ENCODE data around the gene ERLIN1. TPM values are rescaled to one million over a fixed set of nuclear protein-coding genes. Genes with fewer than 3 reads are reported as not detected.

The ERLIN1 gene
- total and polyA plus RNA-seq, 4 donors, result 5.8 to 38.1 (median 27.3) TPM

DNA sequence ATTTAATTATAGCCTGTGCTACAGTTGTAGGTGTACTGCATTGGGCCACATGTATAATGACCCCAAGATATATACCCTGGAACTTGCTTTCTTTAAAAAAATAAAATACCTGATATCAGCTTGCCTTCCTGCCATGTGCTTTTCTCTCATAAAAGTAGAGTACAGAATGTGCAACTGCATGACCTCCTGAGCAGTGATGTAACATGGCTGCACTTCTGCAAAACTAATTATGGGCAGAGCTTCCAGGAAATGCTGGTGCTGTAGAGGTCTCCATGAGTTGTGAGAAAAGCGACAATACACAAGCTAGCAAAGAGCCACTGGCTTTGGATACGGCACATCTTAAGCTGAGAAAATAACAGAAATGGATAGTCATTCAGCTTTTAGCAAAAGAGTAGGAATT is 6.5 kb upstream of the ERLIN1 start:
- no peak overlapping the region for H3K27ac ChIP-seq (ENCODE audit: low read depth in 1 of 2, low read length in 1 of 2)
- peaks cover 0 to 3% (median under 1%) of the 10 kb centered on the region in 5 donors for H3K4me1 ChIP-seq (ENCODE audit: control insufficient read depth in 5 of 5, insufficient read depth in 5 of 5, low read length in 5 of 5)
- WGBS, 2 donors, result 33 to 76% methylated on average over 2 of the region's 2 CpGs
- H3K27me3 ChIP-seq (ENCODE audit: control insufficient read depth in 3 of 3, insufficient read depth in 3 of 3, low read length in 2 of 3), result no peaks in the 10 kb centered on the region
- TF ChIP-seq, protein P1, sequence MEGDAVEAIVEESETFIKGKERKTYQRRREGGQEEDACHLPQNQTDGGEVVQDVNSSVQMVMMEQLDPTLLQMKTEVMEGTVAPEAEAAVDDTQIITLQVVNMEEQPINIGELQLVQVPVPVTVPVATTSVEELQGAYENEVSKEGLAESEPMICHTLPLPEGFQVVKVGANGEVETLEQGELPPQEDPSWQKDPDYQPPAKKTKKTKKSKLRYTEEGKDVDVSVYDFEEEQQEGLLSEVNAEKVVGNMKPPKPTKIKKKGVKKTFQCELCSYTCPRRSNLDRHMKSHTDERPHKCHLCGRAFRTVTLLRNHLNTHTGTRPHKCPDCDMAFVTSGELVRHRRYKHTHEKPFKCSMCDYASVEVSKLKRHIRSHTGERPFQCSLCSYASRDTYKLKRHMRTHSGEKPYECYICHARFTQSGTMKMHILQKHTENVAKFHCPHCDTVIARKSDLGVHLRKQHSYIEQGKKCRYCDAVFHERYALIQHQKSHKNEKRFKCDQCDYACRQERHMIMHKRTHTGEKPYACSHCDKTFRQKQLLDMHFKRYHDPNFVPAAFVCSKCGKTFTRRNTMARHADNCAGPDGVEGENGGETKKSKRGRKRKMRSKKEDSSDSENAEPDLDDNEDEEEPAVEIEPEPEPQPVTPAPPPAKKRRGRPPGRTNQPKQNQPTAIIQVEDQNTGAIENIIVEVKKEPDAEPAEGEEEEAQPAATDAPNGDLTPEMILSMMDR (IDR thresholded peaks at IDR 0.05; ENCODE audit: control extremely low read depth, extremely low read depth), result no peak
- H3K9me3 ChIP-seq (ENCODE audit: control insufficient read depth in 4 of 4, insufficient read depth in 3 of 4, low read length in 3 of 4), result no peaks in the 10 kb centered on the region
- no peak overlapping the region for H3K9ac ChIP-seq (ENCODE audit: insufficient read depth in 1 of 2, low read length in 2 of 2)
- DNase-seq (no peak), ATAC-seq (ENCODE audit: insufficient read depth, low FRiP score) (peak; percentile 41)
- no peak overlapping the region for H3K4me3 ChIP-seq
- H3K36me3 ChIP-seq (ENCODE audit: control insufficient read depth in 4 of 4, insufficient read depth in 4 of 4, low read length in 4 of 4), result peaks cover 14 to 40% (median 22%) of the 10 kb centered on the region in 4 donors

DNA sequence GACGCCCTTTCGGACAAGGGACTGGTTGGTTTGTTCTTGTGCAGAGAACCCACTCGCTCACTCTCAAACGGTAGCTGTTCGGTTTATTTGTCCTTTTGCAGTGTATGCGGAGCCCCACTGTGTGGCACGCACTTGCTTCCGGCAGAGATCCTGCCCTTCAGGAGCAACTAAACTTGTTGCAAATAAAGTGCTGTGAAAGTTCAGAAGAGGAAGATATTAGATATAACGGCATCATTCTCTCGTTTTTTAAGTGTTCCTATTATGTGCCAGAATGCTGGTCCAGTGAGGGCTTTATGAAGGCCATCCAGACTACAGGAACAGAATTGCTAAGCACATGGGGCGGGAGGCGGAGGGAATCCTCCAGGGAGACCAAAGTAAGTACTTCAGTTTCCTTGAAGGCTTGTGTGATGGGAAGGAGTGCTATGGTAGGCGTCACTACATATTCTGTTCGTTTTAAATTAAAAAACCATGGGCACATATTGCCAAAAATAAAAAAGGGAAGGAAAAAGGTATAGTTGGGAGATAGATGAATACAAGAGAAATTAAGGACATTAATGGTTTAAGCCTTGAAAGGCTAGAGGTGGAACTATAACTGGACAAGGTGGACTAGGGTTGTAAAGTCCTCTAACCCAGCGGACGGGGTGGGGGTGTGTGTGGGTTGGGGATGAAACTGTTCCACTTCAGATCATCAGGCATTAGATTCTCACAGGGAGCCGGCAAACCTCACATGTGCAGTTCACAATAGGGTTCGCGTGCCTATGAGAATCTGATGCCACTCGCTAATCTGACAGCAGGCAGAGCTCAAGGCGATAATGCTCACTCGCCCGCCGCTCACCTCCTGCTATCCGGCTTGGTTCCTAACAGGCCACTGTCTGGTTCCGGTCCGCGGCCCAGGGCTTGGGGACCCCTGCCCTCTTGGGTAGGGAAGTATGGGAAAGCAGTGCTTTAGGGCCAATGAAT is 704 bp upstream of the ERLIN1 start:
- Histone ChIP-seq H3K27me3 (ENCODE audit: control insufficient read depth in 3 of 3, insufficient read depth in 3 of 3, low read length in 2 of 3) (no peaks in the 10 kb centered on the region), H3K9ac (ENCODE audit: insufficient read depth in 1 of 2, low read length in 2 of 2) (peak overlapping the region; percentile 52 to 88), H3K4me1 (ENCODE audit: control insufficient read depth in 5 of 5, insufficient read depth in 5 of 5, low read length in 5 of 5) (peaks cover 0 to 21% (median 6%) of the 10 kb centered on the region in 5 donors), H3K36me3 (ENCODE audit: control insufficient read depth in 4 of 4, insufficient read depth in 4 of 4, low read length in 4 of 4) (peaks cover 7 to 23% (median 17%) of the 10 kb centered on the region in 4 donors), H3K9me3 (ENCODE audit: control insufficient read depth in 4 of 4, insufficient read depth in 3 of 4, low read length in 3 of 4) (no peaks in the 10 kb centered on the region), H3K27ac (ENCODE audit: low read depth in 1 of 2, low read length in 1 of 2) (peak overlapping the region; percentile 70 to 87), H3K4me3 (peak overlapping the region; percentile 64)
- WGBS, 2 donors, result 29 to 30% methylated on average over 28 of the region's 28 CpGs
- peak in 1 of 3 donors; percentile 1 for DNase-seq
- ATAC-seq (ENCODE audit: insufficient read depth, low FRiP score), result peak; percentile 65
- TF ChIP-seq, protein P1 (IDR thresholded peaks at IDR 0.05; ENCODE audit: control extremely low read depth, extremely low read depth), result no peak

DNA sequence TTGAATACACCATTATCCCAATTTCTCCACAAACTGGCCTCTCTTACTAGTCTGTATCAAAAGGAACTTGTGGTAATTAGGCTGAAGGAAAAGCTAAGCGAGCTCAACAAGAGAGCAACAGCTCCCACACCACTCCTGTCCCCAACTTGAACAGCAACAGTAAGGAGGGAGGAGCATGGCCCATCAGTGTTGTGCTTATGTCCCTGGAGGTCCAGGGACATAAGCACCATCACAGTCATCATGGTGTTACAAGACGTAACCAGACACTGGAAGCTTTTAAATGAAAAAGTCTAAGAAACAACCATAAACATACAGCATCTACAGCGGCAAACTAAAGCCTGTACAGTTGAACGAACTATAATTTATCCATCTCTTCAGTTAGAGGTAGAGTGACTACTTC is 989 bp downstream of the ERLIN1 start:
- DNase-seq (peak; percentile 19 to 61 (median 45)), ATAC-seq (ENCODE audit: insufficient read depth, low FRiP score) (no peak)
- H3K4me1 ChIP-seq (ENCODE audit: control insufficient read depth in 5 of 5, insufficient read depth in 5 of 5, low read length in 5 of 5), result peaks cover 0 to 21% (median 6%) of the 10 kb centered on the region in 5 donors
- TF ChIP-seq, protein P1 (IDR thresholded peaks at IDR 0.05; ENCODE audit: control extremely low read depth, extremely low read depth), result no peak
- H3K27me3 ChIP-seq (ENCODE audit: control insufficient read depth in 3 of 3, insufficient read depth in 3 of 3, low read length in 2 of 3), result no peaks in the 10 kb centered on the region
- H3K27ac ChIP-seq (ENCODE audit: low read depth in 1 of 2, low read length in 1 of 2), result peak overlapping the region; percentile 56 to 70
- H3K9me3 ChIP-seq (ENCODE audit: control insufficient read depth in 4 of 4, insufficient read depth in 3 of 4, low read length in 3 of 4), result no peaks in the 10 kb centered on the region
- peak overlapping the region; percentile 42 for H3K4me3 ChIP-seq
- peak overlapping the region; percentile 78 to 83 for H3K9ac ChIP-seq (ENCODE audit: insufficient read depth in 1 of 2, low read length in 2 of 2)
- peaks cover 4 to 13% (median 10%) of the 10 kb centered on the region in 4 donors for H3K36me3 ChIP-seq (ENCODE audit: control insufficient read depth in 4 of 4, insufficient read depth in 4 of 4, low read length in 4 of 4)
- WGBS, 2 donors, result 1 to 5% methylated on average over 4 of the region's 4 CpGs
